HTERT RPE-1 (cell line): ENCODE measurements around the gene MAB21L3.

Source experiments
- in situ Hi-C: fragments of 300-500 bp; cut with MboI; formaldehyde crosslinking; loops from 4 replicates; pipeline ENCODE4 v1.14.3; 2020; ENCODE audit warnings: low sequenced_read_pairs

MAB21L3 gene

DNA sequence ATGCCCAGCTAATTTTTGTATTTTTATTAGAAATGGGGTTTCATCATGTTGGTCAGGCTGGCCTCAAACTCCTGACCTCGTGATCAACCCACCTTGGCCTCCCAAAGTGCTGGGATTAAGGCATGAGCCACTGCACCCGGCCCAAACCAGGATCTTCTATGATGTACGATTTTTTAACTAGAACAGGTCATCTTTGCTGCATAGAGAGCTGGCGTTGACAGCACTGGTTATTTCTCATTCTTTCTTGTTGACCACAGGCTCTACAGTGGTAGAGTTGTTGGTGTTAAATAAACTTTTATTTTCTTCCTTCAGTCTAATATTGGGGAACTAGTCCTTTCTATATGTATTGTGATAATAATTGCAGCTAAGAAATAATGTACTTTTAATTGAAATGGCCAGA, 3.8 kb upstream of the MAB21L3 start:
- in situ Hi-C loops, result no loop called here

DNA sequence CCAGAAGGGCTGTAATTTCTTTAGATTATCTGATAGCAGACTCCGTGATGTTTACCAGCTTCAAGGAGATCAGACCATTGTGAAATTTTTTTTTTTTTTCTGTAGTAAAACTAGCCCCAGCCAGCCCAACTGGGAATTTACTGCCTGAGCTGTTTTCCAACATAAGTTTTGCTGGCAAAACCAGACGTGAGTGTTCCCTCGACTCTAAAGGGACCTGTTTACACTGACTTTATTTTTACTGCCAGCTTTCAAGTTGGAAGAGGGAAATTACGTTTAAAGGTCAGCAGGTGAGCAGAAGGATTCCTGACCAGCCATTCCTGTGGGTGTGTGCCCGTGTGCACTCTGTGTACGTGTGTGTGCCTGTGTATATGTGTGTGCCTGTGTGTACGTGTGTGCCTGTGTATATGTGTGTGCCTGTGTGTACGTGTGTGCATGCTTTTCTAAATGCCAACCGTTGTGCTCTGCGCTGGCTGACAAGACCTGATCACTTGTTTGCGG, 374 bp downstream of the MAB21L3 start:
- in situ Hi-C loops, result no loop called here

DNA sequence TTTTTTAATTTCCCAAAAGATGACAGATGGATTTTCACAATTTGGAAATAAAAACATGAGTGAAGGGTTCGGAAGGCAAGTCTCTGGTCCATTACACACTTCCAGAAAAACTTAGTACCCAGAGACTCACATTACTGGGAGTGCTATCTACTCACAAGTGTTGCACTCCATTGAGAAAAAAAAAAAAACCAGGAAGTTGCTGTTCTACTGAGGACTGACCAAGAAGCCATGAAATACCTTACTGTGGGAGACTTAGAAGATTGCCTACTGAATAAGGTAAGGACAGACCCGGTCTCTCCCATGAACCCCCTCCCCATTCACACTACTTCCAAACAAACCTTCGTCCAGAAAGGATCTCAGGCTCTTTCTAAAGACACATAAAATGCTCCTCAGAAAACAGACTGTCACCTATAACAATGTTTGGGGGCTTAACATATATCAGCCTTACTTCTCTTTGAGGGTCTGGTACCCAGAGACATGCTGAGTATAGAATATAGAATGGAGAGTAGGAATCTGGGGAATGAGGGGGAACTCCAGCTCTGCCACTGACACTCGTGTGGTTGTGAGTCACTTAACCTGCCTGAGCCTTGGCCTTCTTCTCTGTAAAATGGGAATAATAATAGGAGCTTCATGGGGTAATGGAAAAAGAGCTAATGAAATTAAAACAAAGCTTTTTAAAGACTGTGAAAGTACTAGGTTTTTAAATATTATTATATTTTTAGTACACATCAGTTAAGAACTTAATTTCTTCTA, 1.4 kb downstream of the MAB21L3 start:
- in situ Hi-C loops, result no loop called here

DNA sequence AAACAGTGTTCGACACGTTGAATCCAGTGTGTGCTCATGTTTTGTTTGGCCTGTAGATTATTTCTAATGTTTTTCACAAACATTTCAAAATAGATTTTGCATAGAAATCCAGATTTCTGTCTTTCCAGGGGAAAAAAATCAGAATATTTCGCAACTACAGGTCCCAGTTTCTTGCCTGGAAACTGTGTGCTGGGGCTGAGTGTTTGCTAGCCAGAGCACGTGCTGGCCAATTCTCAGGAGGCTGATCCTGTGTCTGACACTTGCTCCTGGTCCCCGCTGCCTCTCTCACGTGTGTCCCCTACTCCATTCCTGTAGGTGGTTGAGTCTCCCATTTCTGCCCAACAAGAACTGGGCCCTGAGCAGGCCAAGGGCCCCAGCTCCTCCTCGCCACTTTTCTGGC, 2.4 kb downstream of the MAB21L3 start:
- in situ Hi-C loops, result no loop called here

DNA sequence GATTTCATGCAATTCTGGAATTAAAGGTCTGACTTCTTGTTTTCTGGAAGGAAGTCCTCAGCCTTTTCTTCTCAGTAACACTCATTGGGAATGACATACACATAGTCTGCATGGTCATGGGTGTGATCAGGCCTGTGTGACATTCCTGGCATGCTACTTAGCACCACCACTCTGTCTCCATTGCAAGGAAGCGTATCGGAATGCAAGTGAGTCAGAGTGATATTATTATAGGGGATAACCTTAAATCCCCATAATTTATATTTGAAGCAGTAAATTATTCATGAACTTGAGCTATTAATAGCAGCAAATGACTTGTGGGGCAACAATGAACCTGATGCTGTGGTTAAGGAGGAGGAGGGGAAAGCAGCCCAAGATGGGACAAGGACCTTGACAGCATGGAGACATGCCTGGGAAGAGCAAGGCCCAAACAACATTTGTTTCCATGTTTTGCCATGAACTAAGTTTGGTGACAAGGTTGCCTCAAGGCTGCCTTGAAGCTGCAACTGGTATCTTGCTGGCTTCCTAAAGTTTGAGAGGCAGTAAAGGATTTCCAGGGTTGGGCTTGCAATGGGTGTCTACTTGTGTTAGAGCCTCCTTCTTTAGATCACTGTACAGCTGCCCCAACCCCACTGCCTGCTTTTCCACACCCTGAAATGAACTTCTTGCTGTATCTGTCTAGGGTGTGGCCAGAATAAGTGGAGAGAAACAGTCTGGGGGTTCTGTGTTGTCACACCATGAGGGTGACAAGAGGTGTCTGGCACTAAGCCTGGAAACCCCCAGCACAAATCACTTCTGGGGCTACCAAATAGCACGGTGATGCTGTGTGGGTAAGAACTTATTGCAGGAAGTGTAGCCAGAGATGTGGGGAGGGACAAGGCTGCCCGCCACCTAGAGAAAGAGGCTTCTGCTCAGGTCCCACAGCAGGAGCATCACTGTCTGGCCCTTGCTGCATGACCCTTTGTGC, 4.6 kb downstream of the MAB21L3 start:
- in situ Hi-C loops, result no loop called here

DNA sequence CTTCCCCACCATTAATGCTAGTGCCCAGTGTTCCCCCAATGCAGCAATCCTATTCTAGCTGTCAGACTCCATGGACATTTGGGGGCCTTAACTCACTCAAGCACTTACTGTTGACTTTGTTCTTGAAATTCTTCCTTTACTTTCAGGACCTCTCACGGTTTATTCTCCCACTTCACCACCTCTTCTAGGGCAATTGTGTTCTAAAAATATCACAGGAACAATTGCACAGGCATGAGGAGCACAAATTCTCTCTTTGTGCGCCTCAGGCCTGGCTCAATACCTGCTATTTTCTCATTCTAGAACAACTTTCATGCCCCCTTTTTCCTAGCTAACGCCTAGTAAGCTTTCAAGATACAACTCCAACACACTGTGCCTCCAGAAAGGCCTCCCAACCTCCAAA, 7.3 kb downstream of the MAB21L3 start:
- in situ Hi-C loops, result no loop called here

DNA sequence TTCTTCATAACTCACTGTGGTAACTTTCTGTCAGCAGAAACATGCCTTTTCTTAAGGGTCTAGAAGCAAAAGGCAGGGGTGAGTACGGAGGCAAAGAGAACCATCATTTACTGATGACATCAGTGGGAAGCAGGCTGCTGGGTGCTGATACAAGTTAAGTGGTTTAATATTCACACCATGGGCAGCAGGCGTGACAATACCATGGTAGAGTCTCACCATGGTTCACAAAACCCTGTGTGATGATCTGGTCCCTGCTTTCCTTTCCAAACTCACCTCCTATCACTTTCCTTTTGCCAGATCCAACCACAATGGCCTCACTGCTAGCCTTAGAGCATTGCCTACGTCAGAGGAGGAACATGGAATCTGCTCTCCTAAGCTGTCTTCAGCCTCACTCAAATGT, 8.7 kb downstream of the MAB21L3 start:
- in situ Hi-C loops, result no loop called here

DNA sequence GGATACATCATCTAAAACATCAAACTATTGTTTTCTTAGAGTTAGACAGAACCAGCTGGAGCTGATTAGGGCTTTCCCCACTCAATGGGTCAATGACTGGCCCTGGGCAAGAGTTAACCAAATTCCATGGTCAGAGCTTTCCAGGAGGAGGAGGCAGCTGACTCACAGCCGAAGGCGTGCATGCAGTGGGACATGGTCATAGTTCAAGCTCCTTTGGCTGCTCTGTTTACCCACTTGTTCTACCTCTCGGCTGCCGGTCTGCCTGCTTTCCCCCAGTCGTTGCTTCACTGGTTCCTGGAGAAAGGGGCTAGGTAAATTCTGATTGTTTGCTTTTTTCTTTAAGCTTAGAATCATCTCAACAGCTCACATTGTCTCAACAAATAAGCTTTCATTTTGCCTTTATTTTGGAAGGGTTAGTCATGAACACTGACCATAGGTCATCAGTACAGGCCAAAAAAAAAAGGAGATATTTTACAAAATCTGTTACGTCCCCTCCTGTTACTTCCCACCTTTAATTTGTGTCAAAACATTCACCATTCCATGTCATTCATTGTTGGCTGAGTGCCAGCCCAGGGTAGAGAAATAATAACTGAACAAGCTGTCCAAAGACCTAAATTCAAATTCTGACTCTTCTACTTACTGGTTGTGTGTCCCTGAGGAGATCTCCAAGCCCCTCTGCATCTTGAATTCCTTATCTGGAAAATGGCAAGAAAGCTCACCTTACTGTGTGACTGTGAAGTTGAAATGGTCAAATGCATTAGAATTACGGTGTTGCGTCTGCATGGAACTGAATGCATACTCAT, 12.0 kb downstream of the MAB21L3 start:
- in situ Hi-C loops, result no loop called here

DNA sequence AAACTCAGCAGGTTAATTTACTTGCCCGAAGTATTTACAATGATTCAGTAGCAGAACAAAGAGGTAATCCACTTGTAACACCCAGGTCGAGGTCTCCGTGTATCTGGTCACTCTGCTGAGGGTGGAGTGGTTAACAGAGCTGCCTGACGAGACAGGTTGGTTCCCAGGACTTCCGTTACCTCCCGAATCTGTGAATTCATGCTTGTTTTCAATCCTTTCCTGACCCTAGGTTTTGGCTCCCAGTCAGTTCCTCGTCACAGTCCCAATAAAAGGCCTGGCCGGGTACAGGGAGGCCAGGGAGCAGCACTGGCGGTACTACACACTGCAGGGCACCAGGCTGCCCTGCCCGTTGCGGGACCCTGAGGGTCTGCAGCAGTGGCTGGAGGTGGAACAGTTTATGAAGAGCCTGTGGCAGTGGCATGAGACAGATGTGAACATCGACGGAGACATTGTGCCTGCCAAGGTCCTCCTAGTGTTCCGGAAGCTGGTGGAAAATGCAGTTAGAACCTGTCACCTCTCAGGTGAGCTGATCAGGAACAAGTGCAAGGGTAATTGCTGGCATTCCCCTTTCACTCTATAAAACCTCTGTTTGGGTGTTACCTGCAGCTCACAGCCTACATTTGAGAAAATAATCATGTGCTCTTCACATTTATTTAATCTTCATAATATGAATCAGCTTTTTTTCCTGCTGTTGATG, 12.8 kb downstream of the MAB21L3 start:
- in situ Hi-C loops, result no loop called here

DNA sequence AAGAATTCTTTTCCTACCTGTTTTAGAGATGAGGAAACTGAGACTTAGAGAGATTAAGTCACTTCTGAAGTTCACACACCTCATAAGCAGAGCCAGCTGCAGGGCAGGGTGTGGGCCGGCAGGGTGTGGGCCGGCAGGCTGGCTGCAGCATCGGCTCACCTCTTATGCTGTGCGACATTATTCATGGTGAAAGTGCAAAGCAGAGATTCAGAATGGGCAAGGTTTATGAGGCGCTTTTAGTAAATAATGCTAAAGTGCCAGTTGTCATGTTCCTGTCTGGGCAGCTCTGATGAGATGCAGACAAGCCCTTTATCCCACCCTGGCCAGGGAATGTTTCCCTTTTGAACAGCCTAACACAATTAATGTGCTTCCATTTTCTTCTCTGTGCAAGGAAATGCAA, 14.6 kb downstream of the MAB21L3 start:
- in situ Hi-C loops, result no loop called here

DNA sequence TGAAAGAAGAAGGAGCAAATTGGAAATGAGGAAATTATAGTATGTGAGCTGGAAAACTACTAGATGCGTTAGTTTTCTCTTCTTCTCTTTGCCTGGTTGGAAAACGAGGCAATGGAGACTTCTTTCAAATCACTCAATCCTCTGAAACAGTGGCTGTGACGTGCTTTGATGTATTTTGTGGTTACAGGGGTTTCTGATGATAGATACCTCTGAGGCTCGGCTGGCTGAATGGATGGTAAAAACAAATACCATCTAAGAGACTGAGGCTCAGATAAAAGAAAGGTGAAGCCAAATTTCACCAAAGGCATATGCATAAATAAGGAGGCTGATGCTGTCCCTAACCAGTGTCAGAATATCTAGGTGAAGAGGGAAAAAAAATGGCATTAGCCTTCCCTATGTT, 15.1 kb downstream of the MAB21L3 start:
- in situ Hi-C loops, result no loop called here

DNA sequence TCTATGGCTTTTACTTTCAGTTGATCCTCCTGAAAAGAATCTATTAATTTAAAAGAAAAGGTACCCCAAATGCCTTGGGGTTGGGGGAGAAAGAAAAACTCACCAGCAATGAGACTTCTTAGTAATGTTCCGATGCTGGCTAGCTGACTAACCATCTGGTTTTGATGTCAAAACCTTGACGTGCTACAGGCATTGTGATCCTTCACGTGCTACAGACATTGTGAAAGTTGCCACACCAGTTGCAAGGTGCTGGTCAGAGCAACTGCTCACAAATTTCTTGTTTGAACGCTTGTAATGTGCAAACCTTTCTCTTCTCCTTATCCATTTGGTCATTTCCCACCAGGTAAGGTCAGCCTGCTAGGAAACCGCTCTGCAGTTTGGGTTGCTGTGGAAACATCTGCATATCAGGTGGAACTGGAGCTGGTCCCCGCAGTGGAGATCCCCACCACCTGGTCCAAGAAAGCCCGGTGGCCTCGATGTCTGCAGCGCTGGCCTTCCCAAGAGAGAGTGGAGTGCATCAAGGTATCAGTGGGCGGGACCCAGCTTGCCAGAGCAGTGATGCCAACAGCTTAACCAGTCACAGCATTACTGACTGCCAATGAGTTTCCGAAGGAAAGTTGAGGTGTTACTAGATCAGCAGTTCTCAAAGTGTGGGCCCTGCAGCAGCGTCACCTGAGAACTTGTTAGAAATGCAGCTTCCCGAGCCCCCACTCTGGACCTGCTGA, 16.1 kb downstream of the MAB21L3 start:
- in situ Hi-C loops, result no loop called here

DNA sequence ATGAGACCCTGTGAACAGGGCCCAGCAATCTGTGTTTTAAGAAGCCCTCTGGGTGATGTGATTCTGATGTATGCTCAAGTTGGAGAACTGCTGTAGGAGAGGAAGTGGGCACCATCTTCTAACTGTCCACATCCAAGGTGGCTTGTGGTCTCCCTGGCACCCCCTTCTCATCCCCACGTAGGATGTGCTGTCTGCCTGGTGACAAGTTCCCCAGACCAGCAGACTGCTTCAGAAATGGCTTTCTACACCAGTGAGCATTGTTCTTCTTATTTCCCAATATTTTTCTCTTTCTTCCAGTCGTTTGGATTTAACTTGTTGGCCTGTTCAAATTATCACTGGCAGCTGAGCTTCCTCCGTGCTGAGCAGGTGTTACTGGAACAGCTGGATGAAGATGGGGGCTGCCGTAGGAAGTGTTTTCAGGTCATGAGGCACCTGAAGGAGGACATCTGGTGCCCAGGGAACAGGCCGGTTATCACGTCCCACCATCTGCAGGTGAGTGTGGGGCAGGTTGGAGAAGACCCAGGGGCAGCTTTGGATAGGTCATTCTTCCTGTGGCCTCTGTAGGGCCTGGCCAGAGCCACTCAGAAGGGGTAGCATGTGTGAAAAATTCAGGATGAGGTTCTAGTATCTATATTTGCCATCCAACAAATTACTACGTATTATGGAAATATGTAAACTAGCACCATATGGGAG, 16.8 kb downstream of the MAB21L3 start:
- in situ Hi-C loops, result no loop called here

DNA sequence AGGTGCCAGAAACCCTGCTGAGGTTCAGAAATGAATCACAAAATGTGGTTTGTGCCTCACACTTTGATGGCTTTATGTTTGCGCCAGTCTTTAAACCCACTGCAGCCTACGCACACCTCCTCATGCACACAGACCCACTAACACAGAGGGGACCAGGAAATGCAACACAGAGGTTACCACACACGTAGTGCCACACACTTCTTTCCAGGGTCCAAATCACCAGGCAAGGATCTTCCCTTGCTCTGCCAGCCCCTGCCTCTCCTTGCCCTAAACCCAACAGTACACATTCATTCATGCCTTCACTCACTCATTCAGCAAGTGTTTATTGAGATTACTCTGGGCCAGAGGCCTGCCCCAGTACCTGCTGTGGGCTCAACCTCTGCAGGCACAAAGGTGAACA, 17.5 kb downstream of the MAB21L3 start:
- in situ Hi-C loops, result no loop called here

DNA sequence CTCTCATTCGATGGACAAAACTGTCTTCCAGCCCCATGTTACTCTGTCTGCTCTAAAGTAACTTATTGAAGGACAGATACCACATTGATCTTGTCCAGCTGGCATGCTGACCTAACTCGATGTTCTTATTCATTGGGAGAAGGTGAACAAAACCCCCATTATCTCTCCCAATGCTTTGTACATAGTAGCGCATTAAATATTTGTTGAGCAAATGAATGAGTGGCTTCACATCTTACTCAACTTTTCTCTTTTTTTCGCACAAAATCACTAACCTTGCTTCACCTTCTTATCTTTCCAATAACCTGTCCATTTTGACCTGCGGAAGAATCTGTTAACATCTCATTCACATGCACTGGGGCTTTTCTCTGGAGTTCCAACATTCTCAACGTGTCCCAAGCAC, 18.3 kb downstream of the MAB21L3 start:
- in situ Hi-C loops, result no loop called here

DNA sequence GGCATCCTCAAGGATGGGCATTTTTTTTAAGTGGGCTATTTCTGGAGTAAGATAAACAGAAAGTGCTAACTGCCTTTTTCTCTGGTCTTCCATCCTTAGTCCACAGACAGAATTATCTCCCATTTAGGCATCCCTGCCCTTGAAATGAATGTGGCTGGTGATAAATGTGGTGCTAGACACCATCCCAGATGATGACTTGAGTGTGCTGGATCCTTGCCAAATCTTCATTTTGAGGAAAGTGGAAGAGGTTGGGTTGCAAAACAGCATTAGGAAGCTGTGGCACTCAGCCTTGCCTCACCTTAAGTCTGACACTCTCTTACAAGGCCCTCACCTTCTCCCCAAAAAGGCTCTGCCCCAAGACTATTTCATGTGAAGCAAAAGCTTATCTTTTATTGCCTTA, 19.2 kb downstream of the MAB21L3 start:
- in situ Hi-C loops, result no loop called here

DNA sequence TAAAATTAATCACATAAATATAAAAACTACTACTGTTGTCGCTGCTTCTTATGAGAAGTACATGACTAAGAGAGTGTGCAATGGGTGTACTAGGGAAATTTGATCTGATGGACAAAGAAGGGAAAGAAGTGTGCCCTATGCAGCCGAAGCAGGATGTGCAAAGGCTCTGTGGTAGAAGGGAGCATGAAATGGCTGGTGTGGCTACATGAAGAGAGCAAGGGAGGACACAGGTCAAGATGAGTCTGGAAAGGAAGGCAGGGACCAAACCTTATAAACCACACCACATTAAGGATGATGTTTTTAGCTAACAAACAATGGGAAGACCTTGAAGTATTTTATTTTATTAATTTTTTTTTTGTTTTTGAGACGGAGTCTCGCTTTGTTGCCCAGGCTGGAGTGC, 20.0 kb downstream of the MAB21L3 start:
- in situ Hi-C loops, result no loop called here

DNA sequence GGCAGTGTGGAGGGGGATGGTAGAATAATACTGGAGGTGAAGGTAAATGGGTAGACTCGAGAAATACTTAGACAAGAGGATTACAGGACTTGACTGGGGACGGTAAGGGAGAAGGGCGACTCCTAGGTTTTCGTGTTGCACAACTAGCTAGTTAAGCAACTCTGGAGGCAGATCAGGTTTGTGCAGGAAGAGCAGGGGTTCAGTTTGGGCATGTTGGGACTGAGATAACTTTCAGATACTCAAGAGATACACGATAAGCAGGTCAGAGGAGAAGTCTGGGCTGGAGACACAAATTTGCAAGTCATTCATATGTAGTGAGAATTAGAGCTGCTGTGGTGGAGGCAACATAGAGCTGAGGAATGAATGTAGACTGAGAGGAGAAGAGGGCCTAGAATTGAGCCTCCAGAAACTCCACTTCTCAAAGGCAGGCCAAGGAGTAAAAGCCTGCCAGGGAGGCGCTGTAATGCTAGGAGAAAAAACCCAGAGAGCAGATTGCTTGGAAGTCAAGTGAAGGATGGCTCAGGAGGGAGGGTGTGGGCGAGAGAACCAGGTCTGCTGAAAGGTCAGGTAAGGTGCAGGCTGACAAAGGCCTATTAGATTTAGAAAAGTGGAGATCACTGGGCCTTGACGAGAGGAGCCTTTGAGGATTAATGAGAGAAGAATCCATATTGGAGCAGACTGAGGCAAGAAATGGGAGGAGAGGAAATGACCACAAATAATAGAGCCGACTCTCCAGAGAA, 20.8 kb downstream of the MAB21L3 start:
- in situ Hi-C loops, result no loop called here
